Liver (tissue), 2 donors: ENCODE data around the gene BTAF1.
"Not testable (repeated sequence)": the region's sequence is repeated elsewhere in the genome, so short reads cannot be mapped to it uniquely, and the experiment has no call there.

ENCODE experiments used
- TAF1 ChIP-seq: conservative IDR thresholded peaks from 2 replicates; pipeline ENCODE4 v1.6.1; 2016; ENCODE audit warnings: antibody characterized with exemption, mild to moderate bottlenecking
- YY1 ChIP-seq: IDR thresholded peaks from 2 replicates; pipeline ENCODE4 v1.6.1; 2016; ENCODE audit warnings: antibody characterized with exemption, mild to moderate bottlenecking
- donor health status: healthy.

DNA sequence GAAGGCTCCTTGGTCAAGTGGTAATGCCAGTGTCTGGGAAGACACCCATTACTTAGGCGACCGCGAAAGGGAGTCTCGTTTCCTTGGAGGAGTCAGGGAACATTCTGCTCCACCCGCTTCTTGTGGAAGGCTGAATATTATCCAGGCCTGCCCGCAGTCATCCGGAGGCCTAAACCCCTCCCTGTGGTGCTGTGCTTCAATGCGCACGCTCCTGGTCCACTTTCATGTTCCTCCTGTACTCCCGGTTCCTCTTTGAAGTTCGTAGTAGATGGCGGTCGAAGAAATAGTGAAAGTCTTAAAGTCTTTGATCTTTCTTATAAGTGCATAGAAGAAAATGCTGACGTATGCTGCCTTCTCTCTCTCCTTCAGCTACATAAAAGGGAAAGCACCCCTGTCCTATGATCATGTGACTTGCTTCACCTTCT is 29.3 kb upstream of the BTAF1 start:
- not testable (repeated sequence) for TF ChIP-seq TAF1, YY1
